Dendritic cell treated with granulocyte-macrophage colony-stimulating factor and Interleukin-4, amounts not matched to agents 40 ng/mL and 50 ng/mL, for 4 days (primary cell): ENCODE data around the gene NRDE2.

Source experiments
- H3K27ac Mint-ChIP-seq: one replicate; pipeline ENCODE4 v1.8.0; 2022; ENCODE audit warnings: mild to moderate bottlenecking, mixed read lengths
- H3K27me3 Mint-ChIP-seq: one replicate; pipeline ENCODE4 v1.8.0; 2022; ENCODE audit warnings: mild to moderate bottlenecking, mixed read lengths
- H3K36me3 Mint-ChIP-seq: one replicate; pipeline ENCODE4 v1.8.0; 2022; ENCODE audit warnings: low read depth, mixed read lengths
- H3K4me1 Mint-ChIP-seq: one replicate; pipeline ENCODE4 v1.8.0; 2022; ENCODE audit warnings: low read depth, mixed read lengths
- H3K4me3 Mint-ChIP-seq: one replicate; pipeline ENCODE4 v1.8.0; 2022; ENCODE audit warnings: mild to moderate bottlenecking, moderate library complexity, mixed read lengths
- H3K9me3 Mint-ChIP-seq: one replicate; pipeline ENCODE4 v1.8.0; 2022; ENCODE audit warnings: mixed read lengths
- intact Hi-C: fragments of 100-400 bp; cut with micrococcal nuclease; formaldehyde crosslinking; loops from one replicate; pipeline ENCODE4 v1.15.0; 2022

The NRDE2 gene

GRCh38 chr14:90299408-90299807, 32.3 kb downstream of the NRDE2 start:
- Mint-ChIP-seq H3K4me3 (peak overlapping the region; percentile 30), H3K27me3 (no peaks in the 10 kb centered on the region), H3K36me3 (peaks cover 25% of the 10 kb centered on the region), H3K27ac (peak overlapping the region; percentile 87), H3K4me1 (peaks cover 69% of the 10 kb centered on the region), H3K9me3 (no peaks in the 10 kb centered on the region)
- intact Hi-C loops = loop anchor here (5.0 kb wide), 1 partner anchor 83 kb away; no protein-coding TSS in a partner anchor

- H3K36me3 Mint-ChIP-seq = peaks cover 15% of the 10 kb centered on the region
- H3K4me1 Mint-ChIP-seq = peaks cover 78% of the 10 kb centered on the region
- no peak overlapping the region for H3K4me3 Mint-ChIP-seq
- intact Hi-C loops = loop anchor here (5.0 kb wide), 1 partner anchor 84 kb away; no protein-coding TSS in a partner anchor
- H3K27ac Mint-ChIP-seq = peak overlapping the region; percentile 87
- no peaks in the 10 kb centered on the region for H3K9me3 Mint-ChIP-seq
- H3K27me3 Mint-ChIP-seq = no peaks in the 10 kb centered on the region
These were observed 33.7 kb downstream of the NRDE2 start for GRCh38 chr14:90297876-90298629.

DNA sequence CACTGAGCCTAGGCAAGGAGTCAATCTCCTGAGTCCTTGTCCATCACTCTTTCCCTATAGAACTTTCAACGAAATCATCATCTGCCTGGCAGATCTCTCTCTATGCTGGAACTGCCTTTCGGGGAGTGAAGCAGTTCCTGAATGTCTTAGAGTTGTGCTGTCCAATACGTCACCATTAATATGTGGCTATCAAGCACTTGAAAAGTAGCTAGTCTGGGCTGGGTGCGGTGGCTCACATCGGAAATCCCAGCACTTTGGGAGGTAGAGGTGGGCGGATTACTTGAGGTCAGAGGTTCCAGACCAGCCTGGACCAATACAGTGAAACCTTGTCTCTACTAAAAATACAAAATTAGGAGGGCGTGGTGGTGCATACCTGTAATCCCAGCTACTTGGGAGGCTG, 35.1 kb downstream of the NRDE2 start:
- intact Hi-C loops = loop anchor here (1.0 to 5.0 kb wide), 2 partner anchors 20 to 86 kb away; no protein-coding TSS in a partner anchor
- H3K27me3 Mint-ChIP-seq = no peaks in the 10 kb centered on the region
- H3K9me3 Mint-ChIP-seq = no peaks in the 10 kb centered on the region
- H3K4me1 Mint-ChIP-seq = peaks cover 70% of the 10 kb centered on the region
- peak overlapping the region; percentile 39 for H3K4me3 Mint-ChIP-seq
- H3K27ac Mint-ChIP-seq = peak overlapping the region; percentile 87
- peaks cover 21% of the 10 kb centered on the region for H3K36me3 Mint-ChIP-seq

DNA sequence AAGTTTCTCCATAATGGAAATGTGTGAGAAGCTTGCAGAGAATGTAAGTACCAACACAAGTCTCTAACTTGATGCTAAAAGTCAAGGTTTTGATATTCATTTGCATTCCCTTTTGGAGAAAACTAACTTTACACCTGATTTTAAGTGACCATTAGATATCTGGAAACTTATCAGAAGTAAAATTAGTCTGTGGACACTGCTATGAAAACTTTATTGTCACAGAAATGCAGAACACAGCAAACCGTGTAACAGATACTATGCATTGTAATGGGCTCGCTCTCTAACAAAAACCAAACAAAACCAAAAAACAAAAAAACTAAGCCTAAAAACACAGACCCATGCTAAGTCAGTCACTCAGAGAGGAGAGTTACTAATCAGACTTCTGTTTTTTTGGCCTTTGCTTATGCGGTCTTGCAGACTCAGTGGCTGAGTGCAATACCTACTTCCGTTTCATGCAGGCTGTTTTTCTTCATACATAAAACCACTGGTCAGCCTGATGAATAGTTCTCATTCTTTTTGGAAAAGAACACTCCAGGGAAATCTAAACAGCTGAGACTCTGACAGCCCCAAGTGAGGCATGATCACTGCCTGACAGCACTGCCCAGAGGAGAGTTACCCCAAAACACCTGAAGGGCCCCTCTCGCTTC, 35.7 kb downstream of the NRDE2 start:
- intact Hi-C loops = loop anchor here (1.0 to 5.0 kb wide), 2 partner anchors 20 to 86 kb away; no protein-coding TSS in a partner anchor
- peaks cover 26% of the 10 kb centered on the region for H3K36me3 Mint-ChIP-seq

DNA sequence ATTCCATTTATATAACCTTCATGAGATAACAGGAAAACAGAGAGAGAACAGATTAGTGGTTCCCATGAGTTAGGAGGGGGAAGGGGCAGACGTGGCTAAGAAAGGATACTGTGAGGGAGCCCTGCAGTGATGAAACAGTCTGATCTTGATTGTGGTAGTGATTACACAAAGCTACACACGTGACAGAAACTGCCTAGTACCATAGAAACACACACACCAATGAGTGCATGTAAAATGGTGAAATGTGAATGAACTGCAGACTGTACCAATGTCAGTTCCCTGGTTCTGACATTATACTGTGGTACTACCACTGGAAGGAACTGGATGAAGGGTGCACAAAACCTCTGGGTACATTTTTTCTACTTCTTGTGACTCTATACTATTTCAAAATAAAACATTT, 36.9 kb downstream of the NRDE2 start:
- Mint-ChIP-seq H3K9me3 (no peaks in the 10 kb centered on the region), H3K36me3 (peaks cover 37% of the 10 kb centered on the region), H3K4me1 (peaks cover 54% of the 10 kb centered on the region), H3K4me3 (no peak overlapping the region), H3K27me3 (no peaks in the 10 kb centered on the region), H3K27ac (peak overlapping the region; percentile 65)
- intact Hi-C loops = loop anchor here (5.0 kb wide), 1 partner anchor 87 kb away; no protein-coding TSS in a partner anchor

More for the DNA sequence above, 35.7 kb downstream of the NRDE2 start:
- peak overlapping the region; percentile 39 for H3K4me3 Mint-ChIP-seq
- no peaks in the 10 kb centered on the region for H3K27me3 Mint-ChIP-seq
- H3K27ac Mint-ChIP-seq = peak overlapping the region; percentile 87
- H3K4me1 Mint-ChIP-seq = peaks cover 63% of the 10 kb centered on the region
- H3K9me3 Mint-ChIP-seq = no peaks in the 10 kb centered on the region

DNA sequence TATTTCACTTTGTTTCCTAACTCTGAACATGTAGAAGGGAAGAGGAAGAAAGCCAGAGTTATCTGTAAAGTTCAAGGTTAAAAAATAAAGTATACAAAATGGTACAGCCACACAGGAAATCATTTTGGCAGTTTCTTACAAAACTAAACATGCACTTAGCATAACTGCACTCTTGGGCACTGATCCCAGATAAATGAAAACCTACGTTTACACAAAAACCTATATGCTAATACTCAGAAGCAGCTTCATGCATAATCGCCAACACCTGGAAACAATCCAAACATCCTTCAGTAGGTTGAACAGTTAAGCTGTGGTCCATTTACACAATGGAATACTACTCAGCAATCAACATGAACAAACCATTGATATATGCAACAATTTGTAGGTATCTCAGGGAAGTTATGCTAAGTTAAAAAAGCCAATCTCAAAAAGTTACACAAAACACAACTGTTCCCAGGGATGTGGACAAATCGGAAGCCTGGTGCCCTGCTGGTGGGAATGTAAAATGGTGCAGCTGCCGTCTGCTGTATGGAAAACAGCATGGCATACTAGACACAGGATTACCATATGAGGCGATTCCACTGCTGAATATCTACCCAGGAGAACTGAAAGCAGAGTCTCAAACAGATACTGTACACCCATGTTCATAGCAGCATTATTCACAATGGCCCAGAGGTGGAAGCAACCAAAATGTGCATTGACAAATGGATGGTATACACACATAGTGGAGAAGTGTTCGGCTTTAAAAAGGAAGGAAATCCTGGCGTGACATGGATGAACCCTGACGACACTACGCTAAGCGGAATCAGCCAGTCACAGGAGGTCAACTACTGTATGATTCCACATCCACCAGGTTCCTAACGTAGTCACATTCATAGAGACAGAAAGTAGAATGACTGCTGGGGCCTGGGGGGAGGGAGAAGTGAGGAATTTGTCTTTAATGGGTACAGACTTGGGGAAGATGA, 37.7 kb downstream of the NRDE2 start:
- Mint-ChIP-seq H3K36me3 (peaks cover 45% of the 10 kb centered on the region), H3K4me1 (peaks cover 45% of the 10 kb centered on the region), H3K9me3 (no peaks in the 10 kb centered on the region), H3K27ac (peak overlapping the region; percentile 65), H3K4me3 (peak overlapping the region; percentile 7), H3K27me3 (no peaks in the 10 kb centered on the region)
- intact Hi-C loops = no loop called here

GRCh38 chr14:90291699-90292098, 40.0 kb downstream of the NRDE2 start:
- H3K36me3 Mint-ChIP-seq = peaks cover 68% of the 10 kb centered on the region
- no peaks in the 10 kb centered on the region for H3K27me3 Mint-ChIP-seq
- no peak overlapping the region for H3K4me3 Mint-ChIP-seq
- H3K27ac Mint-ChIP-seq = peak overlapping the region; percentile 2
- H3K9me3 Mint-ChIP-seq = no peaks in the 10 kb centered on the region
- H3K4me1 Mint-ChIP-seq = peaks cover 25% of the 10 kb centered on the region
- intact Hi-C loops = no loop called here

GRCh38 chr14:90290337-90291011, 41.3 kb downstream of the NRDE2 start:
- H3K27ac Mint-ChIP-seq = no peak overlapping the region
- peaks cover 80% of the 10 kb centered on the region for H3K36me3 Mint-ChIP-seq
- H3K4me3 Mint-ChIP-seq = no peak overlapping the region
- H3K9me3 Mint-ChIP-seq = no peaks in the 10 kb centered on the region
- intact Hi-C loops = no loop called here
- peaks cover 15% of the 10 kb centered on the region for H3K4me1 Mint-ChIP-seq
- H3K27me3 Mint-ChIP-seq = no peaks in the 10 kb centered on the region

- peaks cover 89% of the 10 kb centered on the region for H3K36me3 Mint-ChIP-seq
These were observed 42.9 kb downstream of the NRDE2 start for GRCh38 chr14:90288651-90289355.

DNA sequence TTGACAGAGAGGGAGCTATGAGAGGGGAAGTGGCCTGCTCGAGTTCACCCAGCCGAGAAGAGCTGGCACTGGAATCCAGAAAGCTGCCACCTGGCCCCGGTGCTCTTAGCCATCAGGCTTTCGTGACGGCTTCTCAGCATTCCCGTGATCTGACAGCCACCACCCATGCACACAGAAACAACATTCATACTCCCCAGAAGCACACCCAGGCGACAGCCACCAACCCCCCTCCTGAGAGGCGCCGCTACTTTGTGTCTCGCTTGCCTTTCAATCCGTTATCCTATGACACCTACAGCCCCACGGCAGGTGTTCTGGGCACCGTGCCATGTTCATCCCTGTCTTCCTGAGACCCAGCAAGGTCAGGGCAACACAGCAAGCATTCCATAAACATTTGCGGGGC, 44.0 kb downstream of the NRDE2 start:
- no peak overlapping the region for H3K27ac Mint-ChIP-seq
- no peaks in the 10 kb centered on the region for H3K27me3 Mint-ChIP-seq
- H3K36me3 Mint-ChIP-seq = peaks cover 96% of the 10 kb centered on the region

More at GRCh38 chr14:90288651-90289355, 42.9 kb downstream of the NRDE2 start:
- no peaks in the 10 kb centered on the region for H3K9me3 Mint-ChIP-seq
- intact Hi-C loops = no loop called here
- peaks cover 3% of the 10 kb centered on the region for H3K4me1 Mint-ChIP-seq
- H3K27me3 Mint-ChIP-seq = no peaks in the 10 kb centered on the region
- H3K27ac Mint-ChIP-seq = no peak overlapping the region
- no peak overlapping the region for H3K4me3 Mint-ChIP-seq

GRCh38 chr14:90281756-90282155, 50.0 kb downstream of the NRDE2 start:
- Mint-ChIP-seq H3K4me1 (peaks cover 15% of the 10 kb centered on the region), H3K9me3 (no peaks in the 10 kb centered on the region), H3K27ac (no peak overlapping the region), H3K36me3 (peaks cover 90% of the 10 kb centered on the region), H3K27me3 (no peaks in the 10 kb centered on the region), H3K4me3 (no peak overlapping the region)
- intact Hi-C loops = no loop called here

More for the DNA sequence above, 44.0 kb downstream of the NRDE2 start:
- intact Hi-C loops = no loop called here
- no peaks in the 10 kb centered on the region for H3K9me3 Mint-ChIP-seq
- H3K4me1 Mint-ChIP-seq = no peaks in the 10 kb centered on the region
- H3K4me3 Mint-ChIP-seq = no peak overlapping the region

GRCh38 chr14:90281261-90281660, 50.5 kb downstream of the NRDE2 start:
- no peaks in the 10 kb centered on the region for H3K27me3 Mint-ChIP-seq

More at GRCh38 chr14:90281261-90281660, 50.5 kb downstream of the NRDE2 start:
- no peaks in the 10 kb centered on the region for H3K9me3 Mint-ChIP-seq
- no peak overlapping the region for H3K4me3 Mint-ChIP-seq
- H3K36me3 Mint-ChIP-seq = peaks cover 85% of the 10 kb centered on the region
- H3K27ac Mint-ChIP-seq = peak overlapping the region; percentile 5
- intact Hi-C loops = no loop called here
- H3K4me1 Mint-ChIP-seq = peaks cover 20% of the 10 kb centered on the region
